Activated gamma-delta T cell treated with Interleukin-2 at 50 U/mL for 16 hours (primary cell): Measurements from ENCODE around the gene FDXR.

Source experiments
- DNase-seq: peaks from one replicate; pipeline ENCODE4 v3.0.0-alpha.2; 2020

FDXR gene

DNA sequence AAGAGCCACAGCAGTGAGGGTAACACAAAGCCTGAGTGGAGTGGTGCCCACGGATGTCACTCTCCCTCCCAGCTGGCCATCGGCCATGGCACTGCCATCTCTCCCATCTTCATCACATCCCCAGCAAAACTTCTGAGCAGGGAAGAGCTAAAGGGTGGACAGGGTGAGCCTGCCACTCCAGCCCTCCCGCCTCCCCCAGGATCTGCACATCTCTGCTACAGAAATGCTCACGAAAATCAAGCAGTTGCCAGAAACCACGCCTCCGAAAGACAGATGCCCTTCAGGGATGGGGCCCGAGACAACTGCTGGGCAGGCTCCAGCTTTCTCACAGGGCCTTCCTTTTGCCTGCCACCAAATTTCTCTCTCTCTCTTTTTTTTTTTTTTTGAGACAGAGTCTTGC, 16.7 kb downstream of the FDXR start:
- no peak for DNase-seq

DNA sequence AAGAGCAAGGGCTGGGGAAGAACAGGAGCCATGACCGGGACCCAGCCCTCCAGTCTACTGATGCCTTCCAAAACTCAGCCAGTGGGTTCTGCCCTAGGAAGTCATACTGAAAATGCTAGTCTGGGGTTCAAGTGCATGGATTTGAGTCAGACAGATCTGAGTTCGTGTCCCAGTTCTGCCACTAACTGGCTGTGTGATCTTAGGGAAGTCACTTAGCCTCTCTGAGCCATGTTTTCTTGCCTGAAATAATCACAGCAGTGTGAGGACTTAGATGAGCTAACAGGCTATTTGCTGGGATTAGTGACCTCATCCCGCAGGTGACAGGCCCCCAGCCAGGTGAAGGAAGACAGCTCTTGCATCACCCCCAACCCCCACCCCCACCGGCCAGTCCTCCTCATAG, 17.5 kb downstream of the FDXR start:
- DNase-seq, result no peak

DNA sequence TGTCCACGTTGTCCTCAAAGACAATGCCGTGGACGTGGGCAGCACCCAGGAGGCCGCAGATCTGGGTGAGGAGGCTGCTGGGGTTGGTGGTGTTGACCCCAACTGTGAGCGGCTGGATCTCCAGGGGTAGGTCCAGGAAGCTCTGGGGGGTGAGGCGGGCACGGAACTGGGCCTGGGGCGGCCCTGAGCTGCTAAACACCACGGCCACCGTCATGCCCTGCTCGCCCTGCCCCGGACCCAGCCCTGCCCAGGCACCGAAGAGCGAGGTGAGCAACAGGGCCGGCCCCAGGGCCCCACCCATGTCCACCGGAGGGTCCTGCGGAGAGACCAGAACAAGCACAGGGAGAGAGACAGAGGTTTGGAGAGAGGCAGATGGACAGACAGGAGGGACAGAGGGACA, 18.0 kb downstream of the FDXR start:
- no peak for DNase-seq

DNA sequence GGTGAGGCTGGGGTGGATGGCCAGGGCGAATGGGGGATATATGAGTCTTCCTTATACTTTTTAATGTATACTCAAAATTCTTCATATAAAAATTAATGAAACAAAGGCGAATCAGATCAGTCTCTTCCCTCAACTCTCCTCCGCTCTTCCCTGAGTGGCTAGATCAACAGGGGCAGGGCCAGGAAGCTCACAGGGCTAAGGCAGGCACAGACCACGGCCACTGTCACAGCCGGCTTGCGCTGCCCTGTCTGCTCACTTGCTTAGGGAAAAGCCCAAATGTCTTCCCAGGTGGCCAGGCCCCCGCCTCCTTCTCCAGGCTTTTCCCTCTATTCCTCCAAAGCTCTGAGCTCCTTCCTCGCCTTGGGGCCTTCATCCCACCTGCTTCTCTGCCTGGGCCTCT, 19.1 kb downstream of the FDXR start:
- DNase-seq, result no peak

DNA sequence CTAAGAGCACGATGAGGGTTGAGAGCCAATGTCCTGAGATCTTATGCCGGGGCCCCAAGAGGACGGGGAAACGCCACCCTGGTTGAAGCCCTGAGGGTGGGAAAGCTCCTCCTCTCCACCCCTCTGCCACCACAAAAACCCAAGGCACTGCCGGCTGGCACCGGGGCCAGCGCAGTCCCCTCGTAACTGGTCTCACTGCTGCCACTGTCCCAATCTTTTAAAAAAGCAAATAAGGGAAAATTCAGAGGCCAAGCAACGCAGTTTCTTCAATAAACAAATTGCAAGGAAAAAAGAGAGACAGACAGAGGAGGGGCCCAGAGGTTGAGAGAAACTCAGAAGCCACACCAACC, 19.8 kb downstream of the FDXR start:
- no peak for DNase-seq

DNA sequence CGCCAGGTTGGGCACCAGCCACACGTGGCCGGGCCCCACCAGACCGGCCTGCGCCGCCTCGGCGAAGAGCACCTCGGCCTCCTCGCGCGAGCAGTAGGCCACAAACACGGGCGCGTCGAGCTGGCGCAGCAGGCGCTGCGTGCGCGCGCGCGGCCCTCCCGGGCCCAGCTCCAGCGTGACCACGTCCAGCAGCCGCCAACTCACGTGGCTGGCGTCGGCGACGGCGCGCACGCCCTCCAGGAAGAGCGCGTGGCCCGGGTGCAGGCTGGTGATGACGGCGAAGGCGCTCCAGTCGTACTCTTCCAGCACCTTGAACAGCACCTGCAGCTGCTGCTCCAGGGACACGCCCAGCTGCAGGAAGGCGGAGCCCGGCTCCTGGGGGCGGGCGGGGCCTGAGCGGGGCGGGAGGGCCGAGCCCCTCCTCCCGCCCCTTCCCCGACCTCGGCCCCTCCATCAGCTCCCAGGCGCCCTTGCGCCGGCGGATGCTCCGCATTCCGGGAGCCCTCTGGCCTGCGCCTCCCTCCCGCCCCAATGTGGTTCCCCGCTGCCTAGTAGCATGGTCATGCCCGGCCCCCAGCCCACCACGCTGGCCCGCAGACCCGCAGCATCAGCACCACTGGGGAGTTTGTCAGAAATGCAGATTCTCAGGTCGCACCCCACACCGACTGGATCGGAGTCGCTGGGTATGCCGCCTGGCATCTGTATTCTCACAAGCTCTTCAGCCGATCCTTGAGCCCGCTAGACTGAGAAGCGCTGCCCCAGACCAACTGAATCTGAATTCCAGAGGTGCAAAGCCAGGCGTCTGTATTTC, 20.4 kb downstream of the FDXR start:
- DNase-seq, result peak; percentile 24

DNA sequence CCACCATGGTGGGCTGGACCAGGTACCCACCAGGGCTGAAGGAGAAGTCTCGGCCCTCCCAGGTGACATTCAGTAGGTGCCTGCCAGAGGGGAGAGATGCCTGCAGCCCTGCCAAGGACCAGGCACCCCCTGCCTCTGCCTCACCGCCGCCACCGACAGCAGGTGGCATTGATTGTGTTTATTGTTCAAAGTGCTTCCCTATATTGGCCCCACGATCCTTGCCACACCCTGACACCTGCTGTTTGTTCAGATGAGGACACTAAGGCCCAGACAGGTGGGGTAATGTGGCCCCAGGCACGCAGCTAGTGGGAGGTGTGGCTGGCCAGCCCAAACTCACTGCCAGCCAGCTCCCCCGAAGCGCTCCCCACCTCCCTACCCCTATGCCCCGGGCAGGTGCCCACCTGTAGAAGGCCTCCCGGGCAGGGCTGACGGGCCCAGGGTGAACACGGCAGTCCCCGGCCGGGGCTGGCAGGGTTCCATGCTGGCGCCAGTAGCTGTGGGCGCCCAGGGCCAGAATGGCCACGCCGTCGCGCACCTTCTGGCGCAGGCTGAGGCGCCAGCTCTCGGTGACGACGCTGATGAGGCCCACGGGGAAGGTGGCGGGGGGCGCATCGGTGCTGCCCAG, 21.1 kb downstream of the FDXR start:
- DNase-seq, result no peak

DNA sequence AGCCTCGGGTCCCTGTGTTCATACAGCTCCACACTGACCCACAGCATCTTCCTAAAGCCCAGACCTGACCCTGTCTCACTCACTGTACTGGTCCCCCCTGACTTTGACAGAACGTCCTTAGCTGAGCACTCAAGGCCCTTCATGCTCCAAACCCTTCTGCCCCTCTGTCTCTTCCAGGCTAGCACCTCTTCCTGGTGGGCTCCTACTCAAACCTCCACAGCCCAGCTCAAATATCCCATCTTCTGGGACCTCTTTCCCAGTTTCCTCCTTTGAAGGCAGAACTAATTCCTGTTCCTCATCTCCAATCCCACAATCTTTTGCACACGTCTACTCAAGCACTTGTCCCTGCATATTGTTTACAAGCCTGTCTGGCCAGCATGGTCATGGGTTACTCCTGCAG, 21.9 kb downstream of the FDXR start:
- DNase-seq, result no peak

DNA sequence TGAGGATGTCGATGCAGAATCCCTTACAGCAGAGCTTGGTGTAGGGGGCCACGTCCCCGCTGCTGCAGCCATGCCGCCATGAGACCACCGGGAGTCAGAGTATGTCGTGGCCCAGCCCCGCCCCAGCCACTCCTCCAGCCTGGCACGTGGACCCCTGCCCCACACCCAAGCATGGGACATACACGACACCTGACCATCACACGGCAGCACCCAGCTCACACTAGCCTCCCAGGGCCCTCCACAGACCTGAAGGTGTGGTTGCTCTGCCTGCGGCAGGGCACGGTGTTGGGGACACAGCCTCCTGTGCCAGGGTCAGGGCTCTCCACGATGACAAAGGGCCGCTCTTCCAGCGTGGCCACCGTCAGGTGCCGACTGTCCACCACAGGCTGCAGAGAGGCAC, 22.5 kb downstream of the FDXR start:
- no peak for DNase-seq

DNA sequence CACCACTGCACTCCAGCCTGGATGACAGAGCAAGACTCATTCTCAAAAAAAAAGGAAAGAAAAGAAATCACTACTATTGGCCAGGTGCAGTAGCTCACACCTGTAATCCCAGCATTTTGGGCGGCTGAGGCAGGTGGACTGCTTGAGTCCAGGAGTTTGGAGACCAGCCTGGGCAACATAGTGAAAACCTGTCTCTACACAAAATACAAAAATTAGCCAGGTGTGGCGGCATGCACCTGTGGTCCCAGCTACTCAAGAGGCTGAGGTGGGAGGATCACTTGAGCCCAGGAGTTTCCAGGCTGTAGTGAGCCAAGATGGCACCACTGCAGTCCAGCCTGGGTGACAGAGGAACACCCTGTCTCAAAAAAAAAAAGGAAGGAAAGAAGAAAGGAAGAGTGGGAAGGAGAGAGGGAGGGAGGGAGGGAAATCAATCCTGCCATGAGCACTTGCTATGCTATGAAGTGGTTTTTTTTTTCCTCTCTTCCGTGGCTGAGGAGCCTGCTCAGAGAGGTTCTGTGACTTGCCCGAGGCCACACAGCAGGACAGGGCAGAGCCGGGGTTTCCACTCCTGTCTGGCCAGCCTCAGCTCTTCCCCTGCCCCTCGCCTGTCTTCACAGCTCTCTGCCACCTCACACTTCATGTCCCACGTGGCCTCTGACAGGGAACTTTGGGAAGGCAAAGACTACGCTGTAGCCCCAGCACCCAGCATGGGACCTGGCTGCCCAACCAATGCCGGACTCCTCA, 24.0 kb downstream of the FDXR start:
- DNase-seq, result no peak

DNA sequence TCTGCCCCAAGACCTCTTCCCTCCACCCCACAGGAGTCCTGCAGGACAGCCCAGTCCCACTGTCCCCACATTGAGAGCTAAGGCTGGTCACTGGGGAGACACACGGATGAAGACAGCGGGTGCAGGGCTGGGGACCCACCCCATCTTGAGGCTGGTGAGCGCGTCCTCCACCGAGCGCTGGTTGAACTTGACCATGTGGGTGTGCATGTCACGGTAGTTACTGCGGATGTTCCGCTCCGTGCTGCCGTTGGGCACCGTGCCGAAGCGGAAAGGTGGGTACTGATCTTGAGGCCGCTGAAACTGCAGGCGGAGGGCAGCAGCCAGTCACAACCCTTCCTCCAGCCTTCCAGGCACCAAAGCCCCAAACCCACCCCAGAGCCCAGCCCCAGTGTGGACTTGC, 26.2 kb downstream of the FDXR start:
- DNase-seq, result no peak

DNA sequence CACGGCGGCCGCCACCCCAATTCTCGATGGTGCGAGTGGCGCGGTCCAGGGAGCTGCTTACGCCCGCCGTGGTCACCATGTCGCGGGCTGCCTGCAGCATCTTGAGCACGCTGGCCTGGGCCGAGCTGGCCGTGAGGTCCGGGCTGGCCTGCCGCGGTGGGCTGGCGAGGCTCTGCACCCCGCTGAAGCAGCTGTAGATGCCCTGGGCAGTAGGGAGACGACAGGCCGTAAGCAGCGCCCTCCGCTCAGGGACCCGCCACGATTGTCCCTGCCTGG, 29.5 kb downstream of the FDXR start:
- DNase-seq, result no peak

DNA sequence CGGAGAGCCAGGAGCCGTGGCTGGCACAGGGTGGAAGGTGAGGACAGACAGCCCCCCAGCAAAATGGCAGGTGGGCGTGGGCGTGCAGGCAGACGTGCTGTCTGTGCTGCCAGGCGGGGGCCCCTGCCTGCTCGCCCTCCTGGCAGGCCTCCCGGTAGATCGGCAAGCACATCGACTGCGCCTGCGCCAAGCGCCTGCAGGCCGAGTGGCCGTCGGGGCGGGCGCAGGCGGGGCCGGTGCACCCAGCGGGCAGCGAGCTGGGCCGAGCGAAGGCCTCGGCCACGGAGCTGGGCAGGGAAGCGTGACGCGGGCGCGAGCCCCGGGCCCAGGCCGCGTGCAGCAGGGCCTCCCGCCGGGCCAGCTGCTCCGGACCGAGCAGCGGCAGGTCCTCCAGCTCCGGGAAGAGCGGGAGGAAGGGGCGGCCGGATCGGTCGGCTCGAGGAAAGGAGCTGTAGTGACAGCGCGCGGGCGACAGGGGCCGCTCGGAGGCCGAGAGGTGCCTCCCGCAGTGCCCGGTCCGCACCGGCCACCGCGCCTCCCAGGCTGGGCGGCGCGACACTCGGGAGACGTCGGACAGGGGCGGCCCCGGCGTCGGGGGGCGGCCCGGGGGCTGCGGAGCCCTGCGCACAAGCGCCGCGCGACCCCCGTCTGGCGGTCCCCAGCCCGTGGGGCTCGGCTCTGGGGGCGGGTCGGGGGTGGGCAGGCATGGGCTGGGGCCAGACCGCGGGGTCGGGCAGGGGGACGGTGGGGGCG, 30.0 kb downstream of the FDXR start:
- no peak for DNase-seq

DNA sequence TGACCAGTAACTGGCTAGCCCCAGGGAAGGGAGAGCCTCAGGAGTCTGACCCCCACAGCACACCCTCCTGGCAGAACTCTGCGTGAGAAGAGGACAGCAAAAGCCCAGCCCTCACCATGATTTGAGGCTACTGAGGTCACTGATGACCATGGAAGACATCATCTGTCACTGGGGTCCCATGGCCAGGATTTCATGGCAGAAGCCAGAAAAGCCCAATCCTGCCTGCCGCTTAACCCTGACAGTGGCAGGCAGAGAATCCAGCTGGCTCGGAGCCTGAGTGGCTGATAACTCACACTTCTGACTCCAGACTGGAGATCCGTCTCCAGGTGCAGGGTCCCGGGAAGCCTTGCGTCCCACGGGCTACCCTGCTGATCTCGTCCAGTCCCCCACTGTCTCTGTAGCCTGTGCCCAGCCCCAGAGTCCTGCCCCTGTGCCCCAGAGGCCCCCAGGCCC, 30.6 kb downstream of the FDXR start:
- no peak for DNase-seq

DNA sequence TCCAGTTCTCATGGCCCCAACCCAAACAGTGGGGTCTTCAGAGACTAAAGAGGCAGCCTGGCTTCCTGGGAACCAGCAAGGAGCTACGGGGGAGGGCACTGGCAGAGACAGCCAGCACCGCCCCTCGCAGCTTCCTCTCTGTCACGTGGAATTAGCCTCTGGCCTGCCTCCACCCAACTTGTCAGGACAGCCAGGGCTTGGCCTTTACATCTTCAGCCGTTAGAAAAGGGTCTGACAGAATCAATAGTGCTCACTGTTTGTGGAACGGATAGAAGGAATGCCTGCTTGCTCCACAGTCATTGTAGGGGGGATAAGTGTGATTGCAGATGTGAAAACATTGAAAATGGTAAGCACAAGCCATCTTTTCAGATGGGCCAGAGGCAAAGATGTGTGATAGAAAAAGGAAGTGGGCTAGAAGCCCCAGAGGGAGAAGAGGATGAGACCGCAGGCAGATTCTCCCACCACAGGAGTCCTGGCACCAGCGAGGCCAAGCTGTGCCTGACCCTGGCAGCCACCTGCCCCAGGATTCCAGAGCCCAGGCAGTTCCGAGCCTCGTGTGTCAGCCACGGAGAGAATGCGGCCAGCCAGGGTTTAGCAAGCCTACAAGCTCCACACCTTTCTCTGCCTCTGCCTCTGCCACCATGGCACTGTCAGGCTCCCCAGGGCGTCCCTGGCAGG, 31.7 kb downstream of the FDXR start:
- DNase-seq, result no peak

DNA sequence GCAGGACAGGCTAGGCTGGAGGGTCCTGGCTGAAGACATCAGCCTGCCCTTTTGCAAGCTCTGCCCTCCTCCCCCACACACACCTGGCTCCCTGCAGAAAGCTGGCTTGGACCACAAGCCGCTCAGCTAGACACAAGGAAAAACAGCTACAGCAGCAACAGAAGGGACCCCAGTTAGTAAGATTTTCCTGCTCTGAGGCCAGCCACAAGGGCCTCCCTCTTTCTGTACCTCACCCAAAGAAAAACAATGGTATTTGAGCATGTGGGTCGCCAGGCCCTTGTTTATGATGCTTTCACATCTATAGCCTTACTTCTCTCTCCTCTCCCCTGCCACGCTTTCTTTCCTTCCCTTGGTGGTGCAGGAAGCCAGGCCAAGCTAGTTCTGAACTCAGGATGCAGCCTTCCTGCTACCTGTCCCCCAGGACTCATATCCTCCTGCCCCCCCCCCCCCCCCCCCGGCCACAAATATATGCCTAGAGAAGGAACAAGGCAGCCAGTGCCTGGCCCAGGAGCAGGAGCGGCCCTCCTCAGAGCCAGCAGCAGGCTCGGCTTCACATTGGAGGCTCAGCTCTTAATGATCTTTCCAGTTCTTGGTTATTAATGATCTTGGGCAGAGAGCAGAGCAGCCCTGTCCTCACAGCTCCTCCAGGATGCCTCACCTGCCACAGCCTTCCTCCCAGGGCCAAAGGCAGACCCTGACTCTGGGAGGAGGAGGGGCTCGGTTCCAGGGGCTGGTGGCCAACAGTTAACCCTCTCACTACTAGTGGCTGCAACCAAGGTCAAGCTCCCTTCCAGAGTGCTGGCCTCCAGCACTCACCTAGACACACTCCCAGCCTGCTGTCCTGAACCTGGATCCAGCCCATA, 32.6 kb downstream of the FDXR start:
- DNase-seq, result no peak

DNA sequence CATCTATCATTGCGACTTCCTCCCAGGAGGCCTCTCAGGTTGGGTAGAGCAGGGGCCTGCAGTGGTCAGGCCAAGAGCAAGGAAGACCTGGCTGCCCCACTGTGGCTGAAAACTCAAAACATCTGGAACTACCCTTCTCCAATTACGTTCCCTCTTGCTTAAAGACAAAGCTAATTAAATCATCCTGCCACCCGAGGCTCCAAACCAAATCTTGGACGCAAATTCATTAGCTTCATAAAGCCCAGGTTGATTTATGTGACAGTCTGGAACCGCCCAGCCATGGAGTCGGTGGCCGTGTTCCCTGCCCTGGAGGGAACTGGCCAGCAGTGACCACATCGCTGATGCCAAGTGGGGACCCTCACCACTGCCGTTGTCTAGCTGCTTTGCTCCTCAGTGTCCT, 34.5 kb downstream of the FDXR start:
- DNase-seq, result no peak

DNA sequence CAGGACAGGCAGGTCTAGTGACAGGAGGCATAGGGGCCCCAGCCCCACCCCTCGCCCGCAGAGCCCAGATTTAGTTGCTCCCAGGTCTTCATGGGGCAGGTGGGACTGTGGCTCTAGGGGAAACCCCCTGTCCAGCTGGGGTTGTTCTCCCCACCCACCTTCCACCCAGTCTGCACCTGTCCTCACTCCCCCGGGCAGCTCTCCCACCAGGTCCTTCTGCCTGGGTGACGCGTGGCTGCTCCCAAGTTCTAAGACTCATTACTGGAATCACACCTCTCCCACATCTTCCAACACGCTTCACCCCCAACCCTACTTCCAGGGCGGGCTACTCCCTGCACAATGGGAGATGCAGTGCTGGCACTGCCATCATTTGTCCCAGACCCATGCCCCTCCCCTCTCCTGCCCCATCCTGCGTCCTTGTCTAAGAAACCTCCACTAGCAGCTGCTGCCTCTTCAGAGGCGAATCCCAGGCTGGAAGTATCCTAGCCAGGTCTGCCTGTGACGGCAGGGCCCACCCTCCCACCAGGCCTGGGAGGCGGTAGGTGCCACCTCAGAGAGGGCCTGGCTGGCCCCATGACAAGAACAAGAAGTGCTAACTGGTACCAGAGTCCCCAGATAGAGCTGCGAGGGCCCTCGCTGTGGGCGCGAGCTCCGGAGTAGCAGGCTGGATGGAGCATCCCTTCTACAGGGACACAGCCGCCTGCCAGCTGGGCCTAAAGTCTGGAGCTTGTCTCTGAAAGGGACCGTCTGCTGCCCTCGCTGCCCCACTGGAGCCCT, 35.9 kb downstream of the FDXR start:
- no peak for DNase-seq

DNA sequence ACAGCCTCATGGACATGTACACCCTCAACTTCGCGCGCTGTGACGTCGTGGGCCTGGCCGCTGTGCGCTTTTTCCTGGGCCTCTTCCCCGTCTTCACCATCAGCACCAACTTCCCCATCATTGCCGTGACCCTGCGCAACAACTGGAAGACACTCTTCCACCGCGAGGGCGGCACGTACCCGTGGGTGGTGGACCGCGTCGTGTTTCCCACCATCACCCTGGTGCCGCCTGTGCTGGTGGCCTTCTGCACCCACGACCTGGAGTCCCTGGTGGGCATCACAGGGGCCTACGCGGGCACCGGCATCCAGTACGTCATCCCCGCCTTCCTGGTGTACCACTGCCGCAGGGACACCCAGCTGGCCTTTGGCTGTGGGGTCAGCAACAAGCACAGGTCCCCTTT, 36.6 kb downstream of the FDXR start:
- DNase-seq, result no peak

DNA sequence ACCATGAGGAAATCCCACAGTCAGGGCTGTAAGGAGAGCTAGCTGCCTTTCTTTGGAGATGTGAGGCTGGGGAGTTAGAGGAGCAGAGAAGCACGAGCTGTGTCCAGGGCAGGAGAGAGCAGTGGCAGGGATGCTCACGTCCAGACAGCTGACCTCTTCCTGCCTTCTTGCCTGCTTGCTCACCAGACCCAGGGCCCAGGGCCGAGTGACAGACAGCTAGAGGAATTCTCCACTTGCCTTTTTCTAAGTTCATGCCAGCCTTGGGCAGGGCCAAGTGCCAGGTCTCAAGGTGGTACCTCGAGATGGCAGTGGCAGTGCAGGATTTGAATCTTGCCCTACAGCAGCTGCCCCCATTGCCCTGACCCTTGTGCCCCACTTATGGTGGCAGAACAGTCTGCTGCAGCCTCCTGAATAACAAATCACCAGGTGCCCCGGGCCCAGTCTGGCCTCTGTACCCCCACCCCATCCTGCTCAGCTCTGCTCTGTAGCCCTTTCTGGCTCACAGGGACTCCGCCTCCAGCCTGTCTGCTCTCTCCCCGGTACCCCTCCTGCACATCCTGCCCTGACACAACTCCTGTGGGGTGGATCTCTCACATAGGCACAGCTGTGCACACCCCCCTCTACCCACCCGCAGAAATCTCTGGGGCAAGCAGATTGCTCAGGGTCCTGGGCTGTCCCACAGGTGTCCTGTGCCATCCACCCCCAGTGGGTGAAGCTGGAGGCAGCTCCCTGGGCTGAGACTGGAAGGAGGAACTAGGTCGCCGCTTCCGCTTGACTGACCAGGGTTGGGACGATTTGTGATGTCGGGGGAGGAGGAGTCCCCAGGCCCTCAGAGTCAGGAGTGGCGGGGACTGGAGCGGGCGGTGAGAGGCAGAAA, 39.1 kb downstream of the FDXR start:
- no peak for DNase-seq
